Esophagus squamous epithelium (tissue), 4 donors: ENCODE measurements around the gene IFITM1.

Source experiments
- POLR2A ChIP-seq, 4 donors: fragments of 450-650 bp; IDR thresholded peaks; one replicate each; pipeline ENCODE4 v1.6.1; 2017; ENCODE audit warnings: antibody characterized with exemption in 4 of 4, mild to moderate bottlenecking in 4 of 4, moderate library complexity in 3 of 4
- TF ChIP-seq, protein P1 (sequence below), 6 experiments: fragments of 450-650 bp in 4 of 6; fragments of 200-600 bp in 2 of 6; sonication (generic) in 2 of 6; IDR thresholded peaks; one replicate each; pipeline ENCODE4 v1.5.1; 2016 to 2019; ENCODE audit warnings: antibody characterized with exemption in 6 of 6, mild to moderate bottlenecking in 4 of 6, moderate library complexity in 4 of 6

DNA sequence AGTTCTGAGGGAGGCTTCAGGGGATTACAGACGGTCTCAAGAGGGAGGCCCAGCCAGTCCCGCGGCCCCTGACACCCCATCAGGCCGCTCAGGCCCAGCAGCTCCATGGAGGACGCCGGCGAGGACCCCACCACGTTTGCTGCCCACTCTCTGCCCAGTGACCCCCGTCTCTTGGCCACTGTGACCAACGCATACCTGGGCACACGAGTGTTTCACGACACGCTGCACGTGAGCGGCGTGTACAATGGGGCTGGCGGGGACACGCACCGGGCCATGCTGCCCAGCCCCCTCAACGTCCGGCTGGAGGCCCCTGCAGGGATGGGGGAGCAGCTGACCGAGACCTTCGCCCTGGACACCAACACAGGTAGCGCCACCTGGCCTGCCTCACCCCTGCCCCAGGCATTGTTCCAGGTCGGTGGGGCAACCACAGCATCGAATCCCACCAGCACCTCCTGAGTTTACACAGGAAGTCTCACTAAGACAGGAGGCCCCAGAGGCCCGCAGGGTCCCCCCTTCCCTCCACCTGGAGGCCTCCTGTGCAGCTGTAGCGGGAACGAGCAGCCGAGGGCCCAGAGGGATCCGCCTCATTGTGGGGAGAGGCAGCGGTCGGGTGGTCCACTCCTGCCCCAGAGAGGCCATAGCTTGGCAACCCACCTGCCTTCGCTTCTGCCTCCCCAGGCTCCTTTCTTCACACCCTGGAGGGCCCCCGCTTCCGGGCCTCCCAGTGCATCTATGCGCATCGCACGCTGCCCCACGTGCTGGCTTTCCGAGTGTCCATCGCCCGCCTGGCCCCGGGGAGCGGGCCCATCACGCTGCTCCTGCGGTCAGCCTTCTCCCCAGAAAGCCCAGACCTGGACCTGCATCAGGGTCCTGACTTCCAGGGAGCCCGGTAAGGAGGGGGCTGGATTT lies 23.9 kb upstream of the IFITM1 start:
- TF ChIP-seq, protein P1, sequence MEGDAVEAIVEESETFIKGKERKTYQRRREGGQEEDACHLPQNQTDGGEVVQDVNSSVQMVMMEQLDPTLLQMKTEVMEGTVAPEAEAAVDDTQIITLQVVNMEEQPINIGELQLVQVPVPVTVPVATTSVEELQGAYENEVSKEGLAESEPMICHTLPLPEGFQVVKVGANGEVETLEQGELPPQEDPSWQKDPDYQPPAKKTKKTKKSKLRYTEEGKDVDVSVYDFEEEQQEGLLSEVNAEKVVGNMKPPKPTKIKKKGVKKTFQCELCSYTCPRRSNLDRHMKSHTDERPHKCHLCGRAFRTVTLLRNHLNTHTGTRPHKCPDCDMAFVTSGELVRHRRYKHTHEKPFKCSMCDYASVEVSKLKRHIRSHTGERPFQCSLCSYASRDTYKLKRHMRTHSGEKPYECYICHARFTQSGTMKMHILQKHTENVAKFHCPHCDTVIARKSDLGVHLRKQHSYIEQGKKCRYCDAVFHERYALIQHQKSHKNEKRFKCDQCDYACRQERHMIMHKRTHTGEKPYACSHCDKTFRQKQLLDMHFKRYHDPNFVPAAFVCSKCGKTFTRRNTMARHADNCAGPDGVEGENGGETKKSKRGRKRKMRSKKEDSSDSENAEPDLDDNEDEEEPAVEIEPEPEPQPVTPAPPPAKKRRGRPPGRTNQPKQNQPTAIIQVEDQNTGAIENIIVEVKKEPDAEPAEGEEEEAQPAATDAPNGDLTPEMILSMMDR (IDR thresholded peaks at IDR 0.05) = no peak
- no peak for TF ChIP-seq POLR2A (IDR thresholded peaks at IDR 0.05)
